Rectal smooth muscle tissue (tissue), 1 donor: Measurements from ENCODE around the gene MKRN1.
"Not testable (repeated sequence)": the region's sequence is repeated elsewhere in the genome, so short reads cannot be mapped to it uniquely, and the experiment has no call there.

Experiments
- H3K27ac ChIP-seq: one replicate; pipeline ENCODE4 v1.7.0; 2013; ENCODE audit warnings: low read depth, low read length, inconsistent platforms
- H3K27me3 ChIP-seq: one replicate; pipeline ENCODE4 v1.7.0; 2013; ENCODE audit warnings: low read length; ENCODE audit not compliant: control insufficient read depth, insufficient read depth
- H3K36me3 ChIP-seq: one replicate; pipeline ENCODE4 v1.7.0; 2013; ENCODE audit warnings: low read length; ENCODE audit not compliant: control insufficient read depth, insufficient read depth
- H3K4me1 ChIP-seq: one replicate; pipeline ENCODE4 v1.7.0; 2013; ENCODE audit warnings: low read length; ENCODE audit not compliant: control insufficient read depth, insufficient read depth
- H3K4me3 ChIP-seq: one replicate; pipeline ENCODE4 v1.7.0; 2013; ENCODE audit warnings: low read length
- H3K9ac ChIP-seq: one replicate; pipeline ENCODE4 v1.7.0; 2013; ENCODE audit warnings: low read length

MKRN1 gene

GRCh38 chr7:140476698-140477261, 2.5 kb downstream of the MKRN1 start:
- no peak overlapping the region for H3K27ac ChIP-seq
- no peak overlapping the region for H3K4me3 ChIP-seq
- H3K9ac ChIP-seq, result no peak overlapping the region
- H3K4me1 ChIP-seq, result peaks cover 5% of the 10 kb centered on the region
- H3K27me3 ChIP-seq, result no peaks in the 10 kb centered on the region
- H3K36me3 ChIP-seq, result no peaks in the 10 kb centered on the region

- Histone ChIP-seq H3K36me3 (peaks cover under 1% of the 10 kb centered on the region), H3K4me3 (no peak overlapping the region), H3K9ac (no peak overlapping the region), H3K27me3 (no peaks in the 10 kb centered on the region), H3K27ac (no peak overlapping the region), H3K4me1 (peaks cover 5% of the 10 kb centered on the region)
These were observed 3.5 kb downstream of the MKRN1 start for GRCh38 chr7:140475747-140476333.

- no peak overlapping the region for H3K27ac ChIP-seq
- no peak overlapping the region for H3K4me3 ChIP-seq
- no peak overlapping the region for H3K9ac ChIP-seq
- H3K36me3 ChIP-seq, result peaks cover 17% of the 10 kb centered on the region
- H3K4me1 ChIP-seq, result no peaks in the 10 kb centered on the region
- no peaks in the 10 kb centered on the region for H3K27me3 ChIP-seq
These were observed 16.2 kb downstream of the MKRN1 start for GRCh38 chr7:140463111-140463510.

- Histone ChIP-seq H3K9ac (no peak overlapping the region), H3K27me3 (no peaks in the 10 kb centered on the region), H3K36me3 (peaks cover 34% of the 10 kb centered on the region), H3K4me1 (no peaks in the 10 kb centered on the region), H3K4me3 (no peak overlapping the region), H3K27ac (no peak overlapping the region)
These were observed 20.4 kb downstream of the MKRN1 start for GRCh38 chr7:140458916-140459315.

GRCh38 chr7:140458201-140458600, 21.1 kb downstream of the MKRN1 start:
- H3K9ac ChIP-seq, result no peak overlapping the region
- H3K27ac ChIP-seq, result no peak overlapping the region
- H3K4me1 ChIP-seq, result no peaks in the 10 kb centered on the region
- H3K36me3 ChIP-seq, result peaks cover 33% of the 10 kb centered on the region
- no peak overlapping the region for H3K4me3 ChIP-seq
- no peaks in the 10 kb centered on the region for H3K27me3 ChIP-seq

- no peaks in the 10 kb centered on the region for H3K27me3 ChIP-seq
- no peaks in the 10 kb centered on the region for H3K4me1 ChIP-seq
- H3K9ac ChIP-seq, result no peak overlapping the region
- H3K27ac ChIP-seq, result no peak overlapping the region
- peaks cover 33% of the 10 kb centered on the region for H3K36me3 ChIP-seq
- H3K4me3 ChIP-seq, result no peak overlapping the region
These were observed 22.7 kb downstream of the MKRN1 start for GRCh38 chr7:140456551-140457051.

- H3K27me3 ChIP-seq, result no peaks in the 10 kb centered on the region
- H3K9ac ChIP-seq, result no peak overlapping the region
- H3K4me3 ChIP-seq, result no peak overlapping the region
- no peaks in the 10 kb centered on the region for H3K4me1 ChIP-seq
- H3K36me3 ChIP-seq, result peaks cover 31% of the 10 kb centered on the region
- H3K27ac ChIP-seq, result no peak overlapping the region
These were observed 23.6 kb downstream of the MKRN1 start for GRCh38 chr7:140455743-140456142.

- no peak overlapping the region for H3K4me3 ChIP-seq
- H3K27me3 ChIP-seq, result no peaks in the 10 kb centered on the region
- H3K36me3 ChIP-seq, result peaks cover 29% of the 10 kb centered on the region
- H3K27ac ChIP-seq, result no peak overlapping the region
- no peak overlapping the region for H3K9ac ChIP-seq
- H3K4me1 ChIP-seq, result no peaks in the 10 kb centered on the region
These were observed 24.7 kb downstream of the MKRN1 start for GRCh38 chr7:140454657-140455015.

GRCh38 chr7:140453785-140454656, 25.3 kb downstream of the MKRN1 start:
- H3K27ac ChIP-seq, H3K4me1 ChIP-seq, H3K9ac ChIP-seq, H3K4me3 ChIP-seq, H3K27me3 ChIP-seq: not testable (repeated sequence)
- H3K36me3 ChIP-seq, result peaks cover 27% of the 10 kb centered on the region

GRCh38 chr7:140453273-140453672, 26.0 kb downstream of the MKRN1 start:
- H3K4me3 ChIP-seq, result no peak overlapping the region
- peaks cover 22% of the 10 kb centered on the region for H3K36me3 ChIP-seq
- H3K4me1 ChIP-seq, result no peaks in the 10 kb centered on the region
- H3K27ac ChIP-seq, result no peak overlapping the region
- H3K9ac ChIP-seq, result no peak overlapping the region
- H3K27me3 ChIP-seq, result no peaks in the 10 kb centered on the region

- H3K4me1 ChIP-seq, result no peaks in the 10 kb centered on the region
- no peak overlapping the region for H3K9ac ChIP-seq
- H3K36me3 ChIP-seq, result peaks cover 22% of the 10 kb centered on the region
- H3K27me3 ChIP-seq, result no peaks in the 10 kb centered on the region
- no peak overlapping the region for H3K27ac ChIP-seq
- H3K4me3 ChIP-seq, result no peak overlapping the region
These were observed 27.6 kb downstream of the MKRN1 start for GRCh38 chr7:140451716-140452115.

- H3K4me1 ChIP-seq, result no peaks in the 10 kb centered on the region
- H3K27ac ChIP-seq, result no peak overlapping the region
- H3K27me3 ChIP-seq, result no peaks in the 10 kb centered on the region
- no peak overlapping the region for H3K9ac ChIP-seq
- peaks cover under 1% of the 10 kb centered on the region for H3K36me3 ChIP-seq
- no peak overlapping the region for H3K4me3 ChIP-seq
These were observed 30.4 kb downstream of the MKRN1 start for GRCh38 chr7:140448781-140449480.
